ENCODE data around the gene DAP3.
"Not testable (repeated sequence)": the region's sequence is repeated elsewhere in the genome, so short reads cannot be mapped to it uniquely, and the experiment has no call there.

DAP3 gene

DNA sequence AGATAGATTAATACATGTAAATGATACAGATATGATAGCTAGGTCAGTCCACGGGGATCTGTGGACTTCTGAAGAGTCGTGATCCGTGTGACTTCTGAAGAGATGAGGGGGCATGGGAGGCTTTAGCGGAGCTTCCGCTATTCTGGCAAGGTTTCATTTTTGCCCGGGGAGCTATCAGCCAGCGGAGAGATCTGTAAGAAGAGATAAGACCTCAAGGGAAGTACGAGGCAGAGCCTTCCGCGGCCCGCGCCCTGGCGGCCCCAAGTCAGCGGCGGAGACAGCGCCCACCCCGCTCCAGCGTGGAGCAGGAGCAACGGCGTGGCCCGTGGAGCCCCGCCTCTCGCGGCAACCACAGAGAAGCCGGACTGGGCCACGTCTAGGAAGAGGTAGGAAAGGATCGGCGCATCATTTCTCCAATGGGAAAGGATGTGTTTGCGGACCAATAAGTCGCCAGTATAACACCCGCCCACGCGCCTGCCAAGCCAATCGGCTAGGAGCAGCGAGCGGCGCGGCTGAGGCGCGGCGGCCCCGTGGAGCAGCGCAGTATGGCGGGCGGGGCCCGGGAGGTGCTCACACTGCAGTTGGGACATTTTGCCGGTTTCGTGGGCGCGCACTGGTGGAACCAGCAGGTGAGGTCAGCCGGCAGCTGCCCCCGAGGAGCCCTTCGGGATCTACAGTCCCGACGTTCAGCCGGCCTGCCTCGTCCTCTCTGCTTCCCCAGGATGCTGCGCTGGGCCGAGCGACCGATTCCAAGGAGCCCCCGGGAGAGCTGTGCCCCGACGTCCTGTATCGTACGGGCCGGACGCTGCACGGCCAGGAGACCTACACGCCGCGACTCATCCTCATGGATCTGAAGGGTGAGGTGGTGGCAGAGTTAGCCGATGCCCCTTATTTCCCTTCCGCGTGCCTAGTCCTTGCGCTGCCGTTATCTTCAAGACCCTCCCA lies 56.7 kb downstream of the DAP3 start:
- H3K27me3 ChIP-seq (ENCODE audit: insufficient read depth, low read length, poor library complexity); H3K79me2 ChIP-seq (ENCODE audit: insufficient read depth, low read length); H3K9me3 ChIP-seq (ENCODE audit: insufficient read depth, low read length, severe bottlenecking); H4K20me1 ChIP-seq (ENCODE audit: insufficient read depth, low read length): not testable (repeated sequence)
- H3K9ac ChIP-seq (ENCODE audit: low read depth, low read length) = peak overlapping the region; percentile 70
- ATAC-seq (ENCODE audit: insufficient read depth, low read depth) (peak; percentile 94), DNase-seq (peak; percentile 98)
- peak overlapping the region; percentile 76 for H3K4me2 ChIP-seq (ENCODE audit: insufficient read depth, low read length)
- peaks cover 17% of the 10 kb centered on the region for H3K36me3 ChIP-seq (ENCODE audit: insufficient read depth, low read length)
- TF ChIP-seq, protein P1, sequence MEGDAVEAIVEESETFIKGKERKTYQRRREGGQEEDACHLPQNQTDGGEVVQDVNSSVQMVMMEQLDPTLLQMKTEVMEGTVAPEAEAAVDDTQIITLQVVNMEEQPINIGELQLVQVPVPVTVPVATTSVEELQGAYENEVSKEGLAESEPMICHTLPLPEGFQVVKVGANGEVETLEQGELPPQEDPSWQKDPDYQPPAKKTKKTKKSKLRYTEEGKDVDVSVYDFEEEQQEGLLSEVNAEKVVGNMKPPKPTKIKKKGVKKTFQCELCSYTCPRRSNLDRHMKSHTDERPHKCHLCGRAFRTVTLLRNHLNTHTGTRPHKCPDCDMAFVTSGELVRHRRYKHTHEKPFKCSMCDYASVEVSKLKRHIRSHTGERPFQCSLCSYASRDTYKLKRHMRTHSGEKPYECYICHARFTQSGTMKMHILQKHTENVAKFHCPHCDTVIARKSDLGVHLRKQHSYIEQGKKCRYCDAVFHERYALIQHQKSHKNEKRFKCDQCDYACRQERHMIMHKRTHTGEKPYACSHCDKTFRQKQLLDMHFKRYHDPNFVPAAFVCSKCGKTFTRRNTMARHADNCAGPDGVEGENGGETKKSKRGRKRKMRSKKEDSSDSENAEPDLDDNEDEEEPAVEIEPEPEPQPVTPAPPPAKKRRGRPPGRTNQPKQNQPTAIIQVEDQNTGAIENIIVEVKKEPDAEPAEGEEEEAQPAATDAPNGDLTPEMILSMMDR (IDR thresholded peaks at IDR 0.05; ENCODE audit: borderline replicate concordance, extremely low read depth, low read length, poor library complexity, severe bottlenecking) = peak; percentile 26
- peak overlapping the region; percentile 91 for H3K27ac ChIP-seq (ENCODE audit: low read length)
- H3K4me3 ChIP-seq (ENCODE audit: low read depth in 1 of 2, low read length in 2 of 2) = peak overlapping the region; percentile 68 to 70
- H3K4me1 ChIP-seq (ENCODE audit: insufficient read depth, low read length) = peaks cover 16% of the 10 kb centered on the region
- peak overlapping the region; percentile 95 for H2AFZ ChIP-seq (ENCODE audit: low read depth, low read length)

DNA sequence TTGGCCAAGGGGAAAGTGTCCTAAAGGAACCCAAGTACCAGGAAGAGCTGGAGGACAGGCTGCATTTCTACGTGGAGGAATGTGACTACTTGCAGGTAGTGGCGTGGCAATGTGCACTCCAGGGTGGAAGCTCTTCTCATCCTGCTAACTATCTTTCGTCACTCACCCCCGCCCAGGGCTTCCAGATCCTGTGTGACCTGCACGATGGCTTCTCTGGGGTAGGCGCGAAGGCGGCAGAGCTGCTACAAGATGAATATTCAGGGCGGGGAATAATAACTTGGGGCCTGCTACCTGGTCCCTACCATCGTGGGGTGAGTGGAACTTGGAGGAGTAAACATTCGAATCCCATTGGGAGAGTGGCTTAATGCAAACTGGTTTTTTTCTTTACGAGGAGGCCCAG lies 58.7 kb downstream of the DAP3 start:
- peaks cover 16% of the 10 kb centered on the region for H3K4me1 ChIP-seq (ENCODE audit: insufficient read depth, low read length)
- peaks cover 32% of the 10 kb centered on the region for H3K36me3 ChIP-seq (ENCODE audit: insufficient read depth, low read length)
- ATAC-seq (ENCODE audit: insufficient read depth, low read depth); H3K4me2 ChIP-seq (ENCODE audit: insufficient read depth, low read length); H3K9ac ChIP-seq (ENCODE audit: low read depth, low read length); H4K20me1 ChIP-seq (ENCODE audit: insufficient read depth, low read length); H2AFZ ChIP-seq (ENCODE audit: low read depth, low read length); H3K27ac ChIP-seq (ENCODE audit: low read length); H3K9me3 ChIP-seq (ENCODE audit: insufficient read depth, low read length, severe bottlenecking); H3K79me2 ChIP-seq (ENCODE audit: insufficient read depth, low read length); H3K4me3 ChIP-seq (ENCODE audit: low read depth in 1 of 2, low read length in 2 of 2); H3K27me3 ChIP-seq (ENCODE audit: insufficient read depth, low read length, poor library complexity); DNase-seq: not testable (repeated sequence)

DNA sequence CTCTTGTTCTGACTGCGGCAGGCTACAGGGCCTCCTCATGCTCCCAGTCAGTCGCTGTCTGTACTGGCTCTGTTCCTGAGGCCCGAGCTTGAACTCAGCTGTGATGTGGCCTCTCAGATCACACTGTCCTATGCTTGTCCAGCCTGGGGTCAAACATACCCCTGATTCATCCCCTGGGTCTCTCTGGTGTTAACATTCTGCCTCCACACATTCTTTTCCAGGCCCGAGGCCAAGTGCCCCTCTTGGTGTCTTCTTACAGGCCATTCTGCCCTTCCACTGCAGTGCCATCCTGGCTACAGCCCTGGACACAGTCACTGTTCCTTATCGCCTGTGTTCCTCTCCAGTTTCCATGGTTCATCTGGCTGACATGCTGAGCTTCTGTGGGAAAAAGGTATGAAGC lies 59.2 kb downstream of the DAP3 start:
- DNase-seq; H3K9me3 ChIP-seq (ENCODE audit: insufficient read depth, low read length, severe bottlenecking); H3K27me3 ChIP-seq (ENCODE audit: insufficient read depth, low read length, poor library complexity); H3K9ac ChIP-seq (ENCODE audit: low read depth, low read length); H4K20me1 ChIP-seq (ENCODE audit: insufficient read depth, low read length); H3K4me2 ChIP-seq (ENCODE audit: insufficient read depth, low read length); ATAC-seq (ENCODE audit: insufficient read depth, low read depth); H3K79me2 ChIP-seq (ENCODE audit: insufficient read depth, low read length); H3K4me3 ChIP-seq (ENCODE audit: low read depth in 1 of 2, low read length in 2 of 2); H2AFZ ChIP-seq (ENCODE audit: low read depth, low read length); H3K27ac ChIP-seq (ENCODE audit: low read length): not testable (repeated sequence)
- peaks cover 16% of the 10 kb centered on the region for H3K4me1 ChIP-seq (ENCODE audit: insufficient read depth, low read length)
- peaks cover 36% of the 10 kb centered on the region for H3K36me3 ChIP-seq (ENCODE audit: insufficient read depth, low read length)

DNA sequence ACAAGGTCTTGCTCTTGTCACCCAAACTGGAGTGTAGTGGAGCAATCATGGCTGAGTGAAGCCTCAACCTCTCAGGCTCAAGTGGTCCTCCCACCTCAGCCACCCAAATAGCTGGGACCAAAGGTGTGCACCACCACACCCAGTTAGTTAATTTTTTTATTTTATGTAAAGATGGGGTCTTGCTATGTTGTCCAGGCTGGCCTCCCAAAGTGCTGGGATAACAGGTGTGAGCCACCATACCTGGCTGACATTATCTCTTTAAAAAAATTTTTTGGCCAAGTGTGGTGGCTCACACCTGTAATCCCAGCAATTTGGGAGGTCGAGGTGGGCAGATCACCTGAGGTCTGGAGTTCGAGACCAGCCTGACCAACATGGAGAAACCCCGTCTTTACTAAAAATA lies 70.1 kb downstream of the DAP3 start:
- ATAC-seq (ENCODE audit: insufficient read depth, low read depth) = not testable (repeated sequence)

DNA sequence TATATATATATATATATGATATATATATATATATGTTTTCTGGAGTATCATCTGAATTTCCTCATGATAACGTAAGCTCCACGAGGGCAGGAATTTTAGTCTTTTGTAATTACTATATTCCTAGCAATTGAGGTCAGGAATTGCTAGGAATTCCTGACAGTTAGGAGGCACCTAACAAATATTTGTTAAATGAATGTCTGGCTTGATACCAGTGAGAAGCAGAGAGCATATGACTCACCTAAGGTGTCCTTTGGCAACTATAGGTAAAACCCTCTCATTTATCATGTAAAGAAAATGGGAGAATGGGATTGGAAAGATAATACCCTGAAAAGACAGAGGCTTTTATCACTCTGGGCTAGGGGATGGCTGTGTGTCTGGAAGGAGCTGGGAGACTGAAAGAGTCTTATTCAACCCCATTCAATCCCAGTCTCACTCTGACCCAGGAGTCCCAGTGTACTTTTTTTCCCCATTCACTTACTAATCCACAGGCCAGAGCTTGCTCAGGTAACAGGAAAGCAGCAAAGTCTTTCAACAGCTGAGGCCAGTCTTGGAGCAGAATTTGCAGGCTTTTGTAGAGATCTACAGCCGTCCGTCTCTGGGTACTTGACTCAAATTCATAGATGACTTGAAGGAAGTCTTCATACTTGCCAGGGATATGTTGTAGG lies 71.2 kb downstream of the DAP3 start:
- Histone ChIP-seq H3K36me3 (ENCODE audit: insufficient read depth, low read length) (peaks cover 73% of the 10 kb centered on the region), H3K4me3 (ENCODE audit: low read depth in 1 of 2, low read length in 2 of 2) (no peak overlapping the region)

More for the DNA sequence above, 70.1 kb downstream of the DAP3 start:
- not testable (repeated sequence) for H3K4me1 ChIP-seq (ENCODE audit: insufficient read depth, low read length); H3K9ac ChIP-seq (ENCODE audit: low read depth, low read length); H3K79me2 ChIP-seq (ENCODE audit: insufficient read depth, low read length); H3K27ac ChIP-seq (ENCODE audit: low read length); H3K27me3 ChIP-seq (ENCODE audit: insufficient read depth, low read length, poor library complexity); H4K20me1 ChIP-seq (ENCODE audit: insufficient read depth, low read length); H3K4me2 ChIP-seq (ENCODE audit: insufficient read depth, low read length); H3K4me3 ChIP-seq (ENCODE audit: low read depth in 1 of 2, low read length in 2 of 2); H3K9me3 ChIP-seq (ENCODE audit: insufficient read depth, low read length, severe bottlenecking); H2AFZ ChIP-seq (ENCODE audit: low read depth, low read length); DNase-seq
- H3K36me3 ChIP-seq (ENCODE audit: insufficient read depth, low read length) = peaks cover 77% of the 10 kb centered on the region

More for the DNA sequence above, 71.2 kb downstream of the DAP3 start:
- TF ChIP-seq, protein P1 (IDR thresholded peaks at IDR 0.05; ENCODE audit: borderline replicate concordance, extremely low read depth, low read length, poor library complexity, severe bottlenecking) = no peak
- TF ChIP-seq EZH2 (IDR thresholded peaks at IDR 0.05; ENCODE audit: borderline replicate concordance, low read depth, low read length, severe bottlenecking) = no peak
- Histone ChIP-seq H3K79me2 (ENCODE audit: insufficient read depth, low read length) (no peaks in the 10 kb centered on the region), H3K9ac (ENCODE audit: low read depth, low read length) (no peak overlapping the region), H3K4me1 (ENCODE audit: insufficient read depth, low read length) (no peaks in the 10 kb centered on the region), H3K9me3 (ENCODE audit: insufficient read depth, low read length, severe bottlenecking) (no peaks in the 10 kb centered on the region), H2AFZ (ENCODE audit: low read depth, low read length) (no peak overlapping the region), H3K27ac (ENCODE audit: low read length) (no peak overlapping the region), H3K27me3 (ENCODE audit: insufficient read depth, low read length, poor library complexity) (no peaks in the 10 kb centered on the region), H4K20me1 (ENCODE audit: insufficient read depth, low read length) (no peaks in the 10 kb centered on the region), H3K4me2 (ENCODE audit: insufficient read depth, low read length) (no peak overlapping the region)
- ATAC-seq (ENCODE audit: insufficient read depth, low read depth) (no peak), DNase-seq (no peak)

Data from DND-41 (cell line).